ENCODE measurements around the gene FBXL4. TPM values are rescaled to one million over a fixed set of nuclear protein-coding genes. Genes with fewer than 3 reads are reported as not detected.

Gene FBXL4
- total and polyA plus RNA-seq, 3 donors from 2014 or later = 7.9 to 17.8 (median 14.0) TPM

DNA sequence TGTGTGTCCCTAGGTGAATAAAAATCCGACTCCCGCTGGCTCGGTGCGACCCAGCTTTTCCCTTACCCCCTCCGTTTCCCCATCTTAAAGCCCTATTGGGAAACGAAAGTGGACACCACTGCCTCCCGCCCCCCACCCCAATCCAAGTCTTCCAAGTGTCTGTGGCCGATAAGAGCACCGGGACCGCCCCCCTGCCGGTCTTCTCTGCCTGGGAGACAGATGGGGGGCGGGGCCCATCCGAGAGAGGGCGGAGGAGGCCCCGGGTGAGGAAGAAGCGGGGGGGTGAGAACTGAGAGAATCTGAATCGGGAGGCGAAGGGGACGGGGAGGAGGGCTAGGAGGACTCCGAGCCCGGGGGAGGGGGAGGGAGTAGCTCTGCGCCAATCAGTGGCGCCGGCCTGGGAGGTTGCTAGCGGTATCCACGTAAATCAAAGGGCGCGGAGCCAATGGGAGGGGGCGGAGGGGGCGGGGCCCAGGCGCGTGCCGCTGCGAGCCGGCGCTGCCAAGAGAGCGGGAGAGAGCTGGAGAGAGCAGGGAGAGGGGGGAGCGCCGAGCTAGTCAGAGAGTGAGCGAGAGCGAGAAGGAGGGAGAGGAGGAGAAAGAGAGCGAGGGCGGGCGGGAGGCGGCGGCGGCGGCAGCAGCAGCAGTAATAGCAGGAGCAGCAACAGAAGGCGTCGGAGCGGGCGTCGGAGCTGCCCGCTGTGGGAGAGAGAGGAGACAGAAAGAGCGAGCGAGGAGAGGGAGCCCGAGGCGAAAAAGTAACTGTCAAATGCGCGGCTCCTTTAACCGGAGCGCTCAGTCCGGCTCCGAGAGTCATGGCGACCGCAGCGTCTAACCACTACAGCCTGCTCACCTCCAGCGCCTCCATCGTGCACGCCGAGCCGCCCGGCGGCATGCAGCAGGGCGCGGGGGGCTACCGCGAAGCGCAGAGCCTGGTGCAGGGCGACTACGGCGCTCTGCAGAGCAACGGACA is 113.4 kb downstream of the FBXL4 start, which contains the start of gene POU3F2:
Gene POU3F2 (plus strand): TSS at position 515 of the 972 bp plus-strand sequence. CDS start 300 bp downstream, at position 815.
- Histone ChIP-seq H3K27me3 (no peaks in the 10 kb centered on the region), H3K4me1 (peaks cover 33% of the 10 kb centered on the region), H3K36me3 (ENCODE audit: low read depth, missing control alignments) (no peaks in the 10 kb centered on the region), H3K27ac (no peak within 1 kb of the TSS), H3K9me3 (no peaks in the 10 kb centered on the region), H3K4me3 (peak within 1 kb of the TSS; percentile 53 to 61)
- peak; percentile 86 for DNase-seq
- TF ChIP-seq POLR2A (IDR thresholded peaks at IDR 0.05) = no peak
- TF ChIP-seq, protein P1, sequence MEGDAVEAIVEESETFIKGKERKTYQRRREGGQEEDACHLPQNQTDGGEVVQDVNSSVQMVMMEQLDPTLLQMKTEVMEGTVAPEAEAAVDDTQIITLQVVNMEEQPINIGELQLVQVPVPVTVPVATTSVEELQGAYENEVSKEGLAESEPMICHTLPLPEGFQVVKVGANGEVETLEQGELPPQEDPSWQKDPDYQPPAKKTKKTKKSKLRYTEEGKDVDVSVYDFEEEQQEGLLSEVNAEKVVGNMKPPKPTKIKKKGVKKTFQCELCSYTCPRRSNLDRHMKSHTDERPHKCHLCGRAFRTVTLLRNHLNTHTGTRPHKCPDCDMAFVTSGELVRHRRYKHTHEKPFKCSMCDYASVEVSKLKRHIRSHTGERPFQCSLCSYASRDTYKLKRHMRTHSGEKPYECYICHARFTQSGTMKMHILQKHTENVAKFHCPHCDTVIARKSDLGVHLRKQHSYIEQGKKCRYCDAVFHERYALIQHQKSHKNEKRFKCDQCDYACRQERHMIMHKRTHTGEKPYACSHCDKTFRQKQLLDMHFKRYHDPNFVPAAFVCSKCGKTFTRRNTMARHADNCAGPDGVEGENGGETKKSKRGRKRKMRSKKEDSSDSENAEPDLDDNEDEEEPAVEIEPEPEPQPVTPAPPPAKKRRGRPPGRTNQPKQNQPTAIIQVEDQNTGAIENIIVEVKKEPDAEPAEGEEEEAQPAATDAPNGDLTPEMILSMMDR (IDR thresholded peaks at IDR 0.05) = no peak
- intact Hi-C loops (cut with DNase I; ENCODE audit: low total_unique reads) = no loop called here
- 0 to 1% methylated on average over 55 to 83 of the region's 83 CpGs for WGBS, 2 donors

DNA sequence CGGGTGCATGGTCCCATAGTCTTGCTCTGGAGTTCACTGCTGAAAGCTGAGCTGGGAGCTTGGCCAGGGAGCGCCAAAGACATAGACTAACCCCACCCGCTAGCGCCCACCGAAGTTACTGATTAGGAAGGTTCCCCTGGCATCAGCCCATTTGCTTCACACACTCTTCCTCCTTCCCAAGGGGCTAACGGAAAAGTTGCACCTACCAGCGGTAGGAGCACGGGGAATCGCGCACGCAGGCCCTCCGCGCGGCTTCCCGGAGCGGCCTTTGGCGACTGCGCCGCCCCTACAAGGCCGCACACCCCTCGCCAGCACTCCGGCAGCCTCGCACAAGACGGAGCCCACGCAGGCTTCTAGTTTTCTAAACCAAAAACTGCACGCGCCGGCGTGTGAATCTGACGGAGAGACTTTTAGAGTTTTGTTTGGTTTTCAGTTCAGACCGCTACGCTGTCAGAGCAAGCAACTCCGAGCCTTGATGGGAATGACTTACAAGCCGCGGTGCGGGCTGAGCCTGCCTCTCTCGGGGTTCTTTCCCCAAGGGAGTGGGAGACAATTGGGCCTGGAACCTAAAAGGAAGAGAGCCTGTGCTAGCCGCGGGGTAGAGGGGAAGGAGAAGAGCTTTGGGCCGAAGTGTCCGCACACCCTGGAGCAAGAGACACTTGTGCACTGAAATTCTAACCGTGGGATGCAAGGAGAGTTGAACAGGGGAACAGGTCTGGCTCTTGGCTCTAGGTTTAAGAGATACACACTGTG is 114.3 kb downstream of the FBXL4 start:
- DNase-seq = peak; percentile 56
- Histone ChIP-seq H3K36me3 (ENCODE audit: low read depth, missing control alignments) (no peaks in the 10 kb centered on the region), H3K27ac (no peak overlapping the region), H3K9me3 (no peaks in the 10 kb centered on the region), H3K27me3 (no peaks in the 10 kb centered on the region), H3K4me3 (peak overlapping the region; percentile 53 to 61), H3K4me1 (peaks cover 33% of the 10 kb centered on the region)
- intact Hi-C loops (cut with DNase I; ENCODE audit: low total_unique reads) = no loop called here
- TF ChIP-seq, protein P1 (IDR thresholded peaks at IDR 0.05) = no peak
- no peak for TF ChIP-seq POLR2A (IDR thresholded peaks at IDR 0.05)
- WGBS, 2 donors = 0 to 1% methylated on average over 18 to 41 of the region's 42 CpGs

DNA sequence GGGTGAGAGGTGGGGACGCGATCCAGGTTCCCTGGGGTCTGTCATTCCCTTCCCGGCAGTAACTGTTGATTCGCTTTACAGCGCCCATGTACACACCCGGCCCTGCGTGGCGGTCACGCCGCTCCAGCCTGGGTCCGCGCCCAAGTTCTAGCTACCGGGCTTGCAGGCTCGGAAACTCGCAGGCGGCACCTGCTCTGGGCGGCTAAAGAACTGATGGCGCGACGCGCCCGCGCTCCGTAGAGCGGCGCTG is 114.8 kb downstream of the FBXL4 start:
- no peaks in the 10 kb centered on the region for H3K36me3 ChIP-seq (ENCODE audit: low read depth, missing control alignments)
- no peak for TF ChIP-seq POLR2A (IDR thresholded peaks at IDR 0.05)
- TF ChIP-seq, protein P1 (IDR thresholded peaks at IDR 0.05) = no peak
- no peaks in the 10 kb centered on the region for H3K9me3 ChIP-seq
- H3K4me3 ChIP-seq = peak overlapping the region; percentile 53 to 61
- H3K27me3 ChIP-seq = no peaks in the 10 kb centered on the region
- DNase-seq = no peak
- intact Hi-C loops (cut with DNase I; ENCODE audit: low total_unique reads) = no loop called here
- H3K4me1 ChIP-seq = peaks cover 33% of the 10 kb centered on the region
- no peak overlapping the region for H3K27ac ChIP-seq
- 0 to 1% methylated on average over 2 to 25 of the region's 26 CpGs for WGBS, 2 donors

DNA sequence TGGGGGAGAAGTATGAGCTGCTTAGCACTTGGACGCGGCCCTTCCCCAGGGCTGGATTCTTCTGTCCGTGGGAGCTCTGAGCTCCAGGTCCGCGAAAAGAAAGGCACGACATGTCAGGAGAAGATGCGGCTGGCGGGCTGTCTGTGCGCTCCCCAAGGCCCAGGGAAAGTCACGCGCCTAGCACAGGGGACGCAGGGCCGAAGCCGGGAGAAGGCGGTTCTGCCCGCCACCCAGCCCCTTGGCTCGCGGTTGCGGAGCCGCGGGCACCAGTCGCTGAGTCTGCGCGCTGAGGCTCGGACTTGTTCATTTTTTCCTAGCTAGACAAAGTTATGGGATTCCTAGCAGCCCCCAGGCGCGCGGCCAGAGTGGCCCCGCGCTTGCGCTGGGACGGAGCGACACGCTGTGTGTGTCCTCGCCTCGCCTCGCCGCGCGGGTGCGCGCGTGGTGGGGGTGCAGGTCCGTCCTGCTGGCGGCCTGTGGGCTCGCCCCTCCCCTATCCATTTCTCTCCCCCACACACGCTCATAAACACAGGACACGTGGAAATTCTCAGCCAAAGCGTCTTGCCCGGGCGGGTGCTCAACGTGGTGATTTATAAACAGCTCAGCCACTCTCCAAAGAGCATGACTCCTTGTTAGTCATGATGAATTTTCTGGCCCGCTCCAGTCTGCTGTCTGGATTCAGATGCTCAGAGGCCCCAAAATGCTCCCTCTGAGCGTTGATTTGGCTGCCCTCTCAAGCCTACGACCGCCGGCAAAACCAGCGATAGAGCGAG is 115.3 kb downstream of the FBXL4 start:
- no peak for DNase-seq
- Histone ChIP-seq H3K27me3 (no peaks in the 10 kb centered on the region), H3K4me1 (peaks cover 33% of the 10 kb centered on the region), H3K36me3 (ENCODE audit: low read depth, missing control alignments) (no peaks in the 10 kb centered on the region), H3K27ac (no peak overlapping the region), H3K4me3 (peak overlapping the region; percentile 53 to 61), H3K9me3 (no peaks in the 10 kb centered on the region)
- TF ChIP-seq POLR2A (IDR thresholded peaks at IDR 0.05) = no peak
- TF ChIP-seq, protein P1 (IDR thresholded peaks at IDR 0.05) = no peak
- WGBS, 2 donors = 1% methylated on average over 13 to 38 of the region's 59 CpGs
- intact Hi-C loops (cut with DNase I; ENCODE audit: low total_unique reads) = no loop called here

All from testis (tissue), 3 donors.